HG02623 (cell line): ENCODE measurements around the gene SRSF7.
A peak's percentile ranks its signal among the peaks of the same experiment; 100 is the strongest.
"Not testable (repeated sequence)": the region's sequence is repeated elsewhere in the genome, so short reads cannot be mapped to it uniquely, and the experiment has no call there.

ENCODE experiments used
- ATAC-seq: cut with Tn5 transposase; IDR thresholded peaks from one replicate; pipeline ENCODE4 v1.9.1; 2021; ENCODE audit warnings: moderate library complexity; ENCODE audit not compliant: unreplicated experiment

The SRSF7 gene

GRCh38 chr2:38754506-38754905 lies 3.3 kb upstream of the SRSF7 start:
- ATAC-seq = no peak

DNA sequence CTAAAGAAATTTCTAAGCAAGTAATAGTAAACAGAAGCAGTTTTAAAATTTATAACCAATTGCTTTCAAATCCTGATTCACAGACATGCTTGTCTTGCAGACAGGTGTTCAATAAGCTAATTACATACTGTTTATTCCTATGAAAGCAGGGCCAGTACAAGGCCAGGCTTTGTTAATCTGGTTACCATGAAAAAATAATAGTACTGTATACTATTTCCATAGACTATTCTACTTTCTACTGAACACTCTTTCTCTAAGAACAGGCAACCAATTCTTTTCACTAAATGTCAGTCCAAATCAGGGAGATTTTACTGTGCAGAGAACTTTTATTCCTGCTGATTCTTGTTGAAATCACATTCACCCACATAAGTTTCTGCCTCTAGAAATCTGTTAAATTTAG lies 2.9 kb upstream of the SRSF7 start:
- no peak for ATAC-seq

- no peak for ATAC-seq
Observed at GRCh38 chr2:38751596-38752410, 642 bp upstream of the SRSF7 start.

GRCh38 chr2:38750011-38750890 lies 910 bp downstream of the SRSF7 start:
- peak; percentile 32 for ATAC-seq

- ATAC-seq = no peak
Observed at GRCh38 chr2:38748943-38749804, 2.0 kb downstream of the SRSF7 start.

DNA sequence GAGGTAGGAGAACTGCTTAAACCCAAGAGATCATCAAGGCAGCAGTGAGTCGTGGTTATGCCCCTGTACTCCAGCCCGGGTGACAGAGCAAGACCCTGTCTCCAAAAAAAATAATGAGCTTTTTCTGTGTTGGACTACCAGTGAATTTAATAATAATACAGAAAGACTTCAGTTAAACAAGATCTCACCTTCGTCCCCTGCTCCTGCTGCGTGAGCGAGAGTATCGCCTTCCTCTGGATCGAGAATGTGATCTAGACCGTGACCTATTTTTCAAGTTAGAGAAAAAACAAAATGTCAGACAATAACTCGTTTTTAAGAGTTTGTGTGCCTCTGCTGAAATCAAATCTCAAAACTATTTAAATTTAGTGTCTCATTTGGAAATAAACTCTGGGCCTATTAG lies 2.8 kb downstream of the SRSF7 start:
- ATAC-seq = no peak

DNA sequence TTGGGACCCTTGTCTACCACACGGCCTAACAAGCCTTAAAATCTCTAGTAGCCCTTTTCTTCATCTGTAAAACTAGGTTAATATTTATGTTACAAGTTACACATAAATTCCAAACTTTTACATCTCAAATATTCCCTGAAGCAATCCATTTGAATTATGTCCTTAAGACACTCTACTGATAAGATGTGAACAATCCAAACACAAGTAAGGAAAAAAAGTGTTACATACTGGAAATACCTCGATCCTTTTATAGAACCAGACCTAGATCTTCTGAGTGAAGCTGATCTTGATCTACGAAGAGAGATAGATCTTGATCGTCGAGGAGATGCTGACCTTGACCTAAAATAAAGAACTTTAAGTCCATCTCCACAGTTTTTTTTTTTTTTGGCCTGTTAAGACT lies 3.3 kb downstream of the SRSF7 start:
- no peak for ATAC-seq

GRCh38 chr2:38747007-38747424 lies 4.1 kb downstream of the SRSF7 start:
- ATAC-seq = no peak

DNA sequence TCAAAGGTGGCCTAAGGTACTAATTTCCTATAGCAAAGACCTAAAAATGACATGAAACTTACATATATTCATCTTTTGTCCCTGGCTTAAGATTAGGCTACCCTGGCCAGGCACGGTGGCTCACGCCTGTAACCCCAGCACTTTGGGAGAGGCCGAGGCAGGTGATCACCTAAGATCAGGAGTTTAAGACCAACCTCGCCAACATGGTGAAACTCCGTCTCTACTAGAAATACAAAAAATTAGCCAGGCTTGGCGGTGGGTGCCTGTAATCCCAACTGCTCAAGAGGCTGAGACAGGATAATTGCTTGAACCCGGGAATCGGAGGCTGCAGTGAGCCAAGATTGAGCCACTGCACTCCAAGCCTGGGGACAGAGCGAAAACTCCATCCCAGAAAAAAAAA lies 5.9 kb downstream of the SRSF7 start:
- ATAC-seq = no peak

- ATAC-seq = no peak
Observed at GRCh38 chr2:38744399-38744780, 6.8 kb downstream of the SRSF7 start.

- no peak for ATAC-seq
Observed at GRCh38 chr2:38743672-38744398, 7.3 kb downstream of the SRSF7 start.

DNA sequence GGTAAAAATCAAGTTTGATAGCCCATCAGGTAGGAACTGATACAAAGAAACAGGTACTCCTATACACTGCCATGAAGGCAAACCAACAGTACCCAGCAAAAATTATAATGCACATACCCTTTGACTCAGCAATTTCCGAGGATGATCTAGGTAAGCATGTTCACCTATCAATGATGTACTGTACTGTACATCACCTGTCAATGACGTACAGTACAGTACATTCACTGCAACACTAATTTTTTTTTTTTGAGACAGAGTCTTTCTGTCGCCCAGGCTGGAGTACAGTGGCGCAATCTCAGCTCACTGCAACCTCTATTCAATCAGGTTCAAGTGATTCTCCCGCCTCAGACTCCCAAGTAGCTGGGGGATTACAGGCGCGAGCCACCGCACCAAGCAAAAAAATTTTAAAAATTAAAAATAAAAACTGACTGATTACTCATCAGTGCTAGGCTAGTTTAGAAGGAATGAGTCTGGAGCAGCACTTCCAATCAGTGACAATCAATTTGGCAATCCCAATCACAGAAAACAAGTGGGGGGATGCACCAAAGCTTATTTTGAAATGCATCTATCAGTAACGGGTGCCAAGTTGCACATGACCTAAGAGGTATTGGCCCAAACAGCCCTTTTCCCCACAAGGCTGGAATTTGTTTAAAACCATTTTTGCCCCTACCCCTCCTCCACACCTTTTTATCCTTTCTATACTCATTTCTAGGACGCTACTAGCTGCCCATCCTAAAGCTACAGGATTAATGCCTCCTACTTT lies 8.2 kb downstream of the SRSF7 start:
- ATAC-seq = no peak

- no peak for ATAC-seq
Observed at GRCh38 chr2:38740851-38741731, 10.1 kb downstream of the SRSF7 start.

GRCh38 chr2:38739524-38739923 lies 11.6 kb downstream of the SRSF7 start:
- no peak for ATAC-seq

- ATAC-seq = no peak
Observed at GRCh38 chr2:38737925-38738324, 13.2 kb downstream of the SRSF7 start.

DNA sequence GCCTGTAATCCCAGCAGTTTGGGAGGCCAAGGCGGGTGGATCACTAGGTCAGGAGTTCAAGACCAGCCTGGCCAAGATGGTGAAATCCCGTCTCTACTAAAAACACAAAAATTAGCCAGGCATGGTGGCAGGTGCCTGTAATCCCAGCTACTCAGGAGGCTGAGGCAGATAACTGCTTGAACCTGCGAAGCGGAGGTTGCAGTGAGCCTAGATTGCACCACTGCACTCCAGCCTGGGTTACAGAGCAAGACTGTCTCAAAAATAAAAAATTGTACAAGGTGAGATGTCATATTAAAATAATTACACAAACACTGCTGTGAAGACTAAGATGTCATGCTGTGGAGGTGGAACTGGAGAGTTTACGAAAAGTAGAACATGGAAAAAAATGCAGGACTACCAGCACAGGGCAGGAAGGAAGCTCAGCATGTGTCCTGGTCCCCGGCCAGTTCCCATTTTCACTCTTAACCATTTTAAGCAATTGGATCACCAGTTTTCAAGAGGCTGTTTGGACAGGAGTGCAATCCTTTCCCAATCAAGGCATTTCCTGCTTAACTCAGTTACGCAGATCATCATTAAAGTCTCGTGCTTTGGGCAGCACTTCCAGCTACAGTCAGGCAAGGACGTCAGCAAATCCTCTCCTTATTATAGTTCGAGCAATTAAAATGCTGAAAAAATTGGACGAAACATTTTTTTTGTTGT lies 14.0 kb downstream of the SRSF7 start:
- ATAC-seq = not testable (repeated sequence)

DNA sequence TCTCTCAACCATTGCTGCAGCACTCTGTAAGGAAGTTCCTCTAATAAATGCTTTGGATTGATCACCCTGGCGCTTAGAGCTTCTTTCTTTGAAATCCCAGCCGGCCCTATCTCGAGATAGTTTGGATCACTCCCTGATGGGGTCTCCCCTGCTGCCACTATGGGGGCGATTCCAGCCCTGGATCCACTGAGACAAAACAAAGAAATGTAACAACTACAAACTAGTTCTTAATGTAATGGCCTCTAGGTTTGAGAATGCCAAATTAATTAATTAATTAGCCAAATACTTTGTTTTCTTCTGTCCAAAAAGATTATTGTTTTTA lies 15.2 kb downstream of the SRSF7 start:
- ATAC-seq = no peak

- no peak for ATAC-seq
Observed at GRCh38 chr2:38734299-38735058, 16.7 kb downstream of the SRSF7 start.
